ENCODE measurements around the gene TMF1.

The TMF1 gene

GRCh38 chr3:69012100-69012799, 39.9 kb downstream of the TMF1 start:
- DNase-seq, result no peak

GRCh38 chr3:69011096-69011730, 40.9 kb downstream of the TMF1 start:
- no peak for DNase-seq

- no peak for DNase-seq
Measured at GRCh38 chr3:69009559-69010410, 42.3 kb downstream of the TMF1 start.

- no peak for DNase-seq
Measured at GRCh38 chr3:69008980-69009379, 43.2 kb downstream of the TMF1 start.

- no peak for DNase-seq
Measured at GRCh38 chr3:69005791-69006482, 46.2 kb downstream of the TMF1 start.

GRCh38 chr3:69005071-69005790, 46.9 kb downstream of the TMF1 start:
- DNase-seq, result no peak

- DNase-seq, result no peak
Measured at GRCh38 chr3:69004138-69004537, 48.0 kb downstream of the TMF1 start.

- DNase-seq, result no peak
Measured at GRCh38 chr3:68999605-69000004, 52.5 kb downstream of the TMF1 start.

GRCh38 chr3:68999158-68999557, 53.0 kb downstream of the TMF1 start:
- DNase-seq, result no peak

GRCh38 chr3:68997887-68998286, 54.2 kb downstream of the TMF1 start:
- DNase-seq, result no peak

GRCh38 chr3:68996356-68996995, 55.7 kb downstream of the TMF1 start:
- no peak for DNase-seq

GRCh38 chr3:68988740-68989139, 63.4 kb downstream of the TMF1 start:
- DNase-seq, result no peak

- no peak for DNase-seq
Measured at GRCh38 chr3:68987322-68987721, 64.8 kb downstream of the TMF1 start.

GRCh38 chr3:68986496-68987208, 65.5 kb downstream of the TMF1 start:
- DNase-seq, result no peak

- DNase-seq, result no peak
Measured at GRCh38 chr3:68985146-68985790, 66.9 kb downstream of the TMF1 start.

GRCh38 chr3:68984011-68984530, 68.1 kb downstream of the TMF1 start:
- no peak for DNase-seq

GRCh38 chr3:68977486-68978167, 74.5 kb downstream of the TMF1 start:
- DNase-seq, result no peak

- DNase-seq, result no peak
Measured at GRCh38 chr3:68974711-68975110, 77.4 kb downstream of the TMF1 start.

GRCh38 chr3:68973639-68974038, 78.5 kb downstream of the TMF1 start:
- DNase-seq, result no peak
